Osteoblast (primary cell): ENCODE data around the gene SF3B6. TPM values are rescaled to one million over a fixed set of nuclear protein-coding genes. Genes with fewer than 3 reads are reported as not detected.
"Not testable (repeated sequence)": the region's sequence is repeated elsewhere in the genome, so short reads cannot be mapped to it uniquely, and the experiment has no call there.

ENCODE experiments used
- DNase-seq: peaks from one replicate; pipeline ENCODE4 v3.0.0; 2011; ENCODE audit warnings: low spot score, mixed read lengths; ENCODE audit not compliant: insufficient read length; ENCODE audit errors: missing footprints
- H2AFZ ChIP-seq: 2 replicates; pipeline ENCODE4 v1.6.0; 2011; ENCODE audit warnings: mild to moderate bottlenecking, low read length
- H3K27ac ChIP-seq: 2 replicates; pipeline ENCODE4 v1.5.1; 2011; ENCODE audit warnings: mild to moderate bottlenecking, low read depth, low read length, moderate library complexity
- H3K27me3 ChIP-seq: 2 replicates; pipeline ENCODE4 v1.6.0; 2012; ENCODE audit warnings: mild to moderate bottlenecking, control low read depth, inconsistent platforms, low read length, moderate library complexity; ENCODE audit not compliant: insufficient read depth
- H3K36me3 ChIP-seq: 2 replicates; pipeline ENCODE4 v1.5.1; 2011; ENCODE audit warnings: mild to moderate bottlenecking, low read length, control low read depth, moderate library complexity; ENCODE audit not compliant: insufficient read depth
- H3K4me1 ChIP-seq: 2 replicates; pipeline ENCODE4 v1.5.1; 2011; ENCODE audit warnings: mild to moderate bottlenecking, low read length, control low read depth, moderate library complexity; ENCODE audit not compliant: insufficient read depth
- H3K4me2 ChIP-seq: 2 replicates; pipeline ENCODE4 v1.6.0; 2011; ENCODE audit warnings: mild to moderate bottlenecking, low read length; ENCODE audit not compliant: insufficient read depth
- H3K4me3 ChIP-seq: fragments of 200-600 bp; sonication (generic); 3 replicates; pipeline ENCODE4 v1.5.1; 2012; ENCODE audit warnings: mild to moderate bottlenecking, low read length, inconsistent platforms; ENCODE audit not compliant: insufficient read depth
- H3K79me2 ChIP-seq: 2 replicates; pipeline ENCODE4 v1.6.0; 2012; ENCODE audit warnings: mild to moderate bottlenecking, low read length, control low read depth, inconsistent platforms; ENCODE audit not compliant: insufficient read depth
- H3K9me3 ChIP-seq: 2 replicates; pipeline ENCODE4 v1.5.1; 2011; ENCODE audit warnings: low read depth, low read length, control low read depth
- H4K20me1 ChIP-seq: 2 replicates; pipeline ENCODE4 v1.6.0; 2012; ENCODE audit warnings: mild to moderate bottlenecking, low read length, control low read depth; ENCODE audit not compliant: insufficient read depth
- CTCF ChIP-seq: IDR thresholded peaks from 2 replicates; pipeline ENCODE4 v1.5.1; 2011; ENCODE audit warnings: mild to moderate bottlenecking, low read depth, low read length, moderate library complexity; ENCODE audit errors: extremely low read depth
- total RNA-seq: library from RNA; depleted of rRNA; stranded (reverse); fragments of >200 nt; gene quantifications from 2 replicates; pipeline ENCODE4 v1.2.3, GENCODE V29; 2012

SF3B6 gene
- total RNA-seq, 1 donor = 96.6 TPM

- no peaks in the 10 kb centered on the region for H3K36me3 ChIP-seq
- no peaks in the 10 kb centered on the region for H4K20me1 ChIP-seq
- peaks cover 31% of the 10 kb centered on the region for H3K79me2 ChIP-seq
- H3K27me3 ChIP-seq = peaks cover 3% of the 10 kb centered on the region
- peak overlapping the region; percentile 24 for H3K27ac ChIP-seq
- peaks cover 20% of the 10 kb centered on the region for H3K4me1 ChIP-seq
- no peak for TF ChIP-seq CTCF
- DNase-seq = no peak
- peak overlapping the region; percentile 99 for H3K4me3 ChIP-seq
- H3K4me2 ChIP-seq = peak overlapping the region; percentile 97
- H3K9me3 ChIP-seq = no peaks in the 10 kb centered on the region
- peak overlapping the region; percentile 97 for H2AFZ ChIP-seq
These were observed 30.3 kb downstream of the SF3B6 start for GRCh38 chr2:24045511-24046508.

- H3K9me3 ChIP-seq, H3K27ac ChIP-seq, H3K4me2 ChIP-seq, H4K20me1 ChIP-seq, H2AFZ ChIP-seq, H3K27me3 ChIP-seq, DNase-seq, H3K4me3 ChIP-seq: not testable (repeated sequence)
- Histone ChIP-seq H3K4me1 (peaks cover 13% of the 10 kb centered on the region), H3K36me3 (peaks cover 12% of the 10 kb centered on the region), H3K79me2 (peaks cover 37% of the 10 kb centered on the region)
These were observed 33.0 kb downstream of the SF3B6 start for GRCh38 chr2:24043133-24043532.

- Histone ChIP-seq H2AFZ (no peak overlapping the region), H3K9me3 (no peaks in the 10 kb centered on the region), H3K4me3 (no peak overlapping the region), H3K79me2 (peaks cover 31% of the 10 kb centered on the region), H3K4me1 (no peaks in the 10 kb centered on the region), H3K4me2 (no peak overlapping the region), H3K27me3 (no peaks in the 10 kb centered on the region), H3K36me3 (peaks cover 22% of the 10 kb centered on the region), H3K27ac (no peak overlapping the region), H4K20me1 (no peaks in the 10 kb centered on the region)
- no peak for DNase-seq
- no peak for TF ChIP-seq CTCF
These were observed 35.6 kb downstream of the SF3B6 start for GRCh38 chr2:24040511-24040910.

GRCh38 chr2:24038786-24039499 is 37.2 kb downstream of the SF3B6 start:
- Histone ChIP-seq H3K27ac (no peak overlapping the region), H3K79me2 (peaks cover 24% of the 10 kb centered on the region), H3K4me1 (no peaks in the 10 kb centered on the region), H3K27me3 (no peaks in the 10 kb centered on the region), H4K20me1 (no peaks in the 10 kb centered on the region), H3K4me3 (no peak overlapping the region), H3K9me3 (no peaks in the 10 kb centered on the region), H3K36me3 (peaks cover 22% of the 10 kb centered on the region), H2AFZ (no peak overlapping the region), H3K4me2 (no peak overlapping the region)
- no peak for DNase-seq
- no peak for TF ChIP-seq CTCF
